ENCODE measurements around the gene GNL2. TPM values are rescaled to one million over a fixed set of nuclear protein-coding genes. Genes with fewer than 3 reads are reported as not detected.

Gene GNL2
- total and polyA plus RNA-seq, 9 of the 15 experiments (the other 6 are each of a cell fraction or from before 2014, with no cell fraction given) = 156 to 371 (median 263) TPM

DNA sequence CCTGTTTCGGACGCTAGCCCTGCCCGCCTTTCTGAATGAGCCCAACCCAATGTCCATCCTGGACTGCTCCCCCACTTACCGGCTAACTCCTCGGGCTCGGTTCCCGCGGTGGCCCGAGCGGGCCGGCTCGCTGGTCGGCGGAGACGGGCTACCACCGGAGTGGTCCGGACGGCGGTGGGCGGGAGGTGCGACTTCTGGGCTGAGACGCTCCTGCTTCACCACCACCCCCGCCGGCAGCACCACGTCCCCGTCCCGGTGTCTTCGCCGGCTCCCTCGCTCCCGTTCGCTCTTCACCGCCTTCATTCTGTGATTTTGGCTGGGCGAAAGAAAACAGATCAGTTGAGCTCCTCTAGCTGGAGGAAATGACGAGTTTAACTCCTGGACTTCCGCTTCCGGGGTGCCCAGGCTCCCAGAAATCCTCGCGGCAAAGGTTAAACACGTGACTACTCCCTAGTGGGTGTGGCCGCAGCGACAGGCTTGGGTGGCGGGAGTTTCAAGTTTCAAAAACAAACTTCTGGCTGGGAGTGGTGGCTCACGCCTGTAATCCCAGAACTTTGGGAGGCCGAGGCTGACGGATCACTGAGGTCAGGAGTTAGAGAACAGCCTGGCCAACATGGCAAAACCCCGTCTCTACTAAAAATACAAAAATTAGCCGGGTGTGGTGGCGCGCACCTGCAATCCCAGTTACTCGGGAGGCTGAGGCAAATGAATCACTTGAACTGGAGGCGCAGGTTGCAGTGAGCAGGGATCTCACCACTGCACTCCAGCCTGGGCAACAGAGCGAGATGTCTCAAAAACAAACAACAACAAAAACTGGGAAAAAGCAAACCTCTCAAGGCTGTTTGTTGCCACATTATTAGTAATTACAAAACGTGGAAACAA lies 41.6 kb downstream of the GNL2 start, which contains the start of gene SNIP1 (continued):
- no peak for TF ChIP-seq PTTG1 (tag; IDR thresholded peaks at IDR 0.05; ENCODE audit: low read depth)
- no peak for TF ChIP-seq HDAC6 (IDR thresholded peaks at IDR 0.05; ENCODE audit: low read depth, low read length)
- peak; percentile 71 for TF ChIP-seq TBP (optimal IDR thresholded peaks at IDR 0.05; ENCODE audit: low read depth, low read length)
- TF ChIP-seq ARID2 (IDR thresholded peaks at IDR 0.05) = no peak
- TF ChIP-seq, protein P1, sequence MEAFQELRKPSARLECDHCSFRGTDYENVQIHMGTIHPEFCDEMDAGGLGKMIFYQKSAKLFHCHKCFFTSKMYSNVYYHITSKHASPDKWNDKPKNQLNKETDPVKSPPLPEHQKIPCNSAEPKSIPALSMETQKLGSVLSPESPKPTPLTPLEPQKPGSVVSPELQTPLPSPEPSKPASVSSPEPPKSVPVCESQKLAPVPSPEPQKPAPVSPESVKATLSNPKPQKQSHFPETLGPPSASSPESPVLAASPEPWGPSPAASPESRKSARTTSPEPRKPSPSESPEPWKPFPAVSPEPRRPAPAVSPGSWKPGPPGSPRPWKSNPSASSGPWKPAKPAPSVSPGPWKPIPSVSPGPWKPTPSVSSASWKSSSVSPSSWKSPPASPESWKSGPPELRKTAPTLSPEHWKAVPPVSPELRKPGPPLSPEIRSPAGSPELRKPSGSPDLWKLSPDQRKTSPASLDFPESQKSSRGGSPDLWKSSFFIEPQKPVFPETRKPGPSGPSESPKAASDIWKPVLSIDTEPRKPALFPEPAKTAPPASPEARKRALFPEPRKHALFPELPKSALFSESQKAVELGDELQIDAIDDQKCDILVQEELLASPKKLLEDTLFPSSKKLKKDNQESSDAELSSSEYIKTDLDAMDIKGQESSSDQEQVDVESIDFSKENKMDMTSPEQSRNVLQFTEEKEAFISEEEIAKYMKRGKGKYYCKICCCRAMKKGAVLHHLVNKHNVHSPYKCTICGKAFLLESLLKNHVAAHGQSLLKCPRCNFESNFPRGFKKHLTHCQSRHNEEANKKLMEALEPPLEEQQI (IDR thresholded peaks at IDR 0.05) = peak; percentile 97
- TF ChIP-seq, protein P2, sequence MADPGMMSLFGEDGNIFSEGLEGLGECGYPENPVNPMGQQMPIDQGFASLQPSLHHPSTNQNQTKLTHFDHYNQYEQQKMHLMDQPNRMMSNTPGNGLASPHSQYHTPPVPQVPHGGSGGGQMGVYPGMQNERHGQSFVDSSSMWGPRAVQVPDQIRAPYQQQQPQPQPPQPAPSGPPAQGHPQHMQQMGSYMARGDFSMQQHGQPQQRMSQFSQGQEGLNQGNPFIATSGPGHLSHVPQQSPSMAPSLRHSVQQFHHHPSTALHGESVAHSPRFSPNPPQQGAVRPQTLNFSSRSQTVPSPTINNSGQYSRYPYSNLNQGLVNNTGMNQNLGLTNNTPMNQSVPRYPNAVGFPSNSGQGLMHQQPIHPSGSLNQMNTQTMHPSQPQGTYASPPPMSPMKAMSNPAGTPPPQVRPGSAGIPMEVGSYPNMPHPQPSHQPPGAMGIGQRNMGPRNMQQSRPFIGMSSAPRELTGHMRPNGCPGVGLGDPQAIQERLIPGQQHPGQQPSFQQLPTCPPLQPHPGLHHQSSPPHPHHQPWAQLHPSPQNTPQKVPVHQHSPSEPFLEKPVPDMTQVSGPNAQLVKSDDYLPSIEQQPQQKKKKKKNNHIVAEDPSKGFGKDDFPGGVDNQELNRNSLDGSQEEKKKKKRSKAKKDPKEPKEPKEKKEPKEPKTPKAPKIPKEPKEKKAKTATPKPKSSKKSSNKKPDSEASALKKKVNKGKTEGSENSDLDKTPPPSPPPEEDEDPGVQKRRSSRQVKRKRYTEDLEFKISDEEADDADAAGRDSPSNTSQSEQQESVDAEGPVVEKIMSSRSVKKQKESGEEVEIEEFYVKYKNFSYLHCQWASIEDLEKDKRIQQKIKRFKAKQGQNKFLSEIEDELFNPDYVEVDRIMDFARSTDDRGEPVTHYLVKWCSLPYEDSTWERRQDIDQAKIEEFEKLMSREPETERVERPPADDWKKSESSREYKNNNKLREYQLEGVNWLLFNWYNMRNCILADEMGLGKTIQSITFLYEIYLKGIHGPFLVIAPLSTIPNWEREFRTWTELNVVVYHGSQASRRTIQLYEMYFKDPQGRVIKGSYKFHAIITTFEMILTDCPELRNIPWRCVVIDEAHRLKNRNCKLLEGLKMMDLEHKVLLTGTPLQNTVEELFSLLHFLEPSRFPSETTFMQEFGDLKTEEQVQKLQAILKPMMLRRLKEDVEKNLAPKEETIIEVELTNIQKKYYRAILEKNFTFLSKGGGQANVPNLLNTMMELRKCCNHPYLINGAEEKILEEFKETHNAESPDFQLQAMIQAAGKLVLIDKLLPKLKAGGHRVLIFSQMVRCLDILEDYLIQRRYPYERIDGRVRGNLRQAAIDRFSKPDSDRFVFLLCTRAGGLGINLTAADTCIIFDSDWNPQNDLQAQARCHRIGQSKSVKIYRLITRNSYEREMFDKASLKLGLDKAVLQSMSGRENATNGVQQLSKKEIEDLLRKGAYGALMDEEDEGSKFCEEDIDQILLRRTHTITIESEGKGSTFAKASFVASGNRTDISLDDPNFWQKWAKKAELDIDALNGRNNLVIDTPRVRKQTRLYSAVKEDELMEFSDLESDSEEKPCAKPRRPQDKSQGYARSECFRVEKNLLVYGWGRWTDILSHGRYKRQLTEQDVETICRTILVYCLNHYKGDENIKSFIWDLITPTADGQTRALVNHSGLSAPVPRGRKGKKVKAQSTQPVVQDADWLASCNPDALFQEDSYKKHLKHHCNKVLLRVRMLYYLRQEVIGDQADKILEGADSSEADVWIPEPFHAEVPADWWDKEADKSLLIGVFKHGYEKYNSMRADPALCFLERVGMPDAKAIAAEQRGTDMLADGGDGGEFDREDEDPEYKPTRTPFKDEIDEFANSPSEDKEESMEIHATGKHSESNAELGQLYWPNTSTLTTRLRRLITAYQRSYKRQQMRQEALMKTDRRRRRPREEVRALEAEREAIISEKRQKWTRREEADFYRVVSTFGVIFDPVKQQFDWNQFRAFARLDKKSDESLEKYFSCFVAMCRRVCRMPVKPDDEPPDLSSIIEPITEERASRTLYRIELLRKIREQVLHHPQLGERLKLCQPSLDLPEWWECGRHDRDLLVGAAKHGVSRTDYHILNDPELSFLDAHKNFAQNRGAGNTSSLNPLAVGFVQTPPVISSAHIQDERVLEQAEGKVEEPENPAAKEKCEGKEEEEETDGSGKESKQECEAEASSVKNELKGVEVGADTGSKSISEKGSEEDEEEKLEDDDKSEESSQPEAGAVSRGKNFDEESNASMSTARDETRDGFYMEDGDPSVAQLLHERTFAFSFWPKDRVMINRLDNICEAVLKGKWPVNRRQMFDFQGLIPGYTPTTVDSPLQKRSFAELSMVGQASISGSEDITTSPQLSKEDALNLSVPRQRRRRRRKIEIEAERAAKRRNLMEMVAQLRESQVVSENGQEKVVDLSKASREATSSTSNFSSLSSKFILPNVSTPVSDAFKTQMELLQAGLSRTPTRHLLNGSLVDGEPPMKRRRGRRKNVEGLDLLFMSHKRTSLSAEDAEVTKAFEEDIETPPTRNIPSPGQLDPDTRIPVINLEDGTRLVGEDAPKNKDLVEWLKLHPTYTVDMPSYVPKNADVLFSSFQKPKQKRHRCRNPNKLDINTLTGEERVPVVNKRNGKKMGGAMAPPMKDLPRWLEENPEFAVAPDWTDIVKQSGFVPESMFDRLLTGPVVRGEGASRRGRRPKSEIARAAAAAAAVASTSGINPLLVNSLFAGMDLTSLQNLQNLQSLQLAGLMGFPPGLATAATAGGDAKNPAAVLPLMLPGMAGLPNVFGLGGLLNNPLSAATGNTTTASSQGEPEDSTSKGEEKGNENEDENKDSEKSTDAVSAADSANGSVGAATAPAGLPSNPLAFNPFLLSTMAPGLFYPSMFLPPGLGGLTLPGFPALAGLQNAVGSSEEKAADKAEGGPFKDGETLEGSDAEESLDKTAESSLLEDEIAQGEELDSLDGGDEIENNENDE (IDR thresholded peaks at IDR 0.05; ENCODE audit: low read depth, low read length) = no peak
- peak; percentile 89 for TF ChIP-seq LCOR (CRISPR knock-in tag; IDR thresholded peaks at IDR 0.05)
- TF ChIP-seq HLTF (IDR thresholded peaks at IDR 0.05) = peak; percentile 92; the same call in 1 of the 2 replicates
- TF ChIP-seq PHTF2 (CRISPR knock-in tag; IDR thresholded peaks at IDR 0.05) = no peak
- TF ChIP-seq, protein P3, sequence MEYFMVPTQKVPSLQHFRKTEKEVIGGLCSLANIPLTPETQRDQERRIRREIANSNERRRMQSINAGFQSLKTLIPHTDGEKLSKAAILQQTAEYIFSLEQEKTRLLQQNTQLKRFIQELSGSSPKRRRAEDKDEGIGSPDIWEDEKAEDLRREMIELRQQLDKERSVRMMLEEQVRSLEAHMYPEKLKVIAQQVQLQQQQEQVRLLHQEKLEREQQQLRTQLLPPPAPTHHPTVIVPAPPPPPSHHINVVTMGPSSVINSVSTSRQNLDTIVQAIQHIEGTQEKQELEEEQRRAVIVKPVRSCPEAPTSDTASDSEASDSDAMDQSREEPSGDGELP (CRISPR knock-in tag; IDR thresholded peaks at IDR 0.05; ENCODE audit: borderline replicate concordance) = peak; percentile 86; the same call in 1 of the 2 replicates
- TF ChIP-seq TEAD4 (IDR thresholded peaks at IDR 0.05; ENCODE audit: low read length) = peak; percentile 6; the same call in 1 of the 2 replicates
- no peak for TF ChIP-seq TEAD4 (CRISPR knock-in tag; IDR thresholded peaks at IDR 0.05; ENCODE audit: borderline replicate concordance)
- no peak for TF ChIP-seq ZNF282 (CRISPR knock-in tag; IDR thresholded peaks at IDR 0.05)
